Coronary artery (tissue), 2 donors: ENCODE measurements around the gene DOC2A.

Source experiments
- DNase-seq: peaks from one replicate; pipeline ENCODE4 v3.0.0-alpha.2; 2017; ENCODE audit warnings: low spot score
- H3K27ac ChIP-seq, 2 donors: fragments of 200-600 bp; sonication (generic); one replicate each; pipeline ENCODE4 v1.5.1; 2016 to 2019
- H3K4me3 ChIP-seq: fragments of 200-600 bp; sonication (generic); 2 replicates; pipeline ENCODE4 v1.5.1; 2016; ENCODE audit warnings: mild to moderate bottlenecking, moderate library complexity
- TF ChIP-seq, protein P1 (sequence below): fragments of 200-600 bp; sonication (generic); IDR thresholded peaks from one replicate; pipeline ENCODE4 v1.5.1; 2019; ENCODE audit warnings: antibody characterized with exemption

The DOC2A gene

DNA sequence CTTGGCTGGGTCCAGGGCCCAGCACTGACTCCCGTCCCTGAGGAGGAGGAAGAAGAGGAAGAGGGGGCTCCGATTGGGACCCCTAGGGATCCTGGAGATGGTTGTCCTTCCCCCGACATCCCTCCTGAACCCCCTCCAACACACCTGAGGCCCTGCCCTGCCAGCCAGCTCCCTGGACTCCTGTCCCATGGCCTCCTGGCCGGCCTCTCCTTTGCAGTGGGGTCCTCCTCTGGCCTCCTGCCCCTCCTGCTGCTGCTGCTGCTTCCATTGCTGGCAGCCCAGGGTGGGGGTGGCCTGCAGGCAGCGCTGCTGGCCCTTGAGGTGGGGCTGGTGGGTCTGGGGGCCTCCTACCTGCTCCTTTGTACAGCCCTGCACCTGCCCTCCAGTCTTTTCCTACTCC is 23.9 kb downstream of the DOC2A start:
- H3K4me3 ChIP-seq, result no peak overlapping the region
- TF ChIP-seq, protein P1, sequence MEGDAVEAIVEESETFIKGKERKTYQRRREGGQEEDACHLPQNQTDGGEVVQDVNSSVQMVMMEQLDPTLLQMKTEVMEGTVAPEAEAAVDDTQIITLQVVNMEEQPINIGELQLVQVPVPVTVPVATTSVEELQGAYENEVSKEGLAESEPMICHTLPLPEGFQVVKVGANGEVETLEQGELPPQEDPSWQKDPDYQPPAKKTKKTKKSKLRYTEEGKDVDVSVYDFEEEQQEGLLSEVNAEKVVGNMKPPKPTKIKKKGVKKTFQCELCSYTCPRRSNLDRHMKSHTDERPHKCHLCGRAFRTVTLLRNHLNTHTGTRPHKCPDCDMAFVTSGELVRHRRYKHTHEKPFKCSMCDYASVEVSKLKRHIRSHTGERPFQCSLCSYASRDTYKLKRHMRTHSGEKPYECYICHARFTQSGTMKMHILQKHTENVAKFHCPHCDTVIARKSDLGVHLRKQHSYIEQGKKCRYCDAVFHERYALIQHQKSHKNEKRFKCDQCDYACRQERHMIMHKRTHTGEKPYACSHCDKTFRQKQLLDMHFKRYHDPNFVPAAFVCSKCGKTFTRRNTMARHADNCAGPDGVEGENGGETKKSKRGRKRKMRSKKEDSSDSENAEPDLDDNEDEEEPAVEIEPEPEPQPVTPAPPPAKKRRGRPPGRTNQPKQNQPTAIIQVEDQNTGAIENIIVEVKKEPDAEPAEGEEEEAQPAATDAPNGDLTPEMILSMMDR, result no peak
- DNase-seq, result no peak
- no peak overlapping the region for H3K27ac ChIP-seq

DNA sequence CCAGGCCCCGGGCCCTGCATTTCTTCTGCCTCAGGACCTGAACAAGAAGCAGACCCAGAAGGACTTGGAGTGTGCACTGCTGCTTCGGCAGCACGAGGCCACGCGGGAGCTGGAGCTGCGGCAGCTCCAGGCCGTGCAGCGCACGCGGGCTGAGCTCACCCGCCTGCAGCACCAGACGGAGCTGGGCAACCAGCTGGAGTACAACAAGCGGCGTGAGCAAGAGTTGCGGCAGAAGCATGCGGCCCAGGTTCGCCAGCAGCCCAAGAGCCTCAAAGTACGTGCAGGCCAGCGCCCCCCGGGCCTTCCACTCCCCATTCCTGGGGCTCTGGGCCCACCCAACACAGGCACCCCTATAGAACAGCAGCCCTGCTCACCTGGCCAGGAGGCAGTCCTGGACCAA is 24.6 kb downstream of the DOC2A start:
- no peak for DNase-seq
- H3K4me3 ChIP-seq, result no peak overlapping the region
- H3K27ac ChIP-seq, result no peak overlapping the region
- TF ChIP-seq, protein P1, result no peak

DNA sequence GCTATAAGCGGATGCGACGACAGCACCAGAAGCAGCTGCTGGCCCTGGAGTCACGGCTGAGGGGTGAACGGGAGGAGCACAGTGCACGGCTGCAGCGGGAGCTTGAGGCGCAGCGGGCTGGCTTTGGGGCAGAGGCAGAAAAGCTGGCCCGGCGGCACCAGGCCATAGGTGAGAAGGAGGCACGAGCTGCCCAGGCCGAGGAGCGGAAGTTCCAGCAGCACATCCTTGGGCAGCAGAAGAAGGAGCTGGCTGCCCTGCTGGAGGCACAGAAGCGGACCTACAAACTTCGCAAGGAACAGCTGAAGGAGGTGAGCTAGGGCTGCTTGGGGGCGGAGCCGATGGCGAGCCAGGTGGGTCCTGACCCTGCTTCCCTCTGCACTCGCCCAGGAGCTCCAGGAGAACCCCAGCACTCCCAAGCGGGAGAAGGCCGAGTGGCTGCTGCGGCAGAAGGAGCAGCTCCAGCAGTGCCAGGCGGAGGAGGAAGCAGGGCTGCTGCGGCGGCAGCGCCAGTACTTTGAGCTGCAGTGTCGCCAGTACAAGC is 25.5 kb downstream of the DOC2A start:
- H3K4me3 ChIP-seq, result no peak overlapping the region
- TF ChIP-seq, protein P1, result no peak
- DNase-seq, result no peak
- H3K27ac ChIP-seq, result no peak overlapping the region

DNA sequence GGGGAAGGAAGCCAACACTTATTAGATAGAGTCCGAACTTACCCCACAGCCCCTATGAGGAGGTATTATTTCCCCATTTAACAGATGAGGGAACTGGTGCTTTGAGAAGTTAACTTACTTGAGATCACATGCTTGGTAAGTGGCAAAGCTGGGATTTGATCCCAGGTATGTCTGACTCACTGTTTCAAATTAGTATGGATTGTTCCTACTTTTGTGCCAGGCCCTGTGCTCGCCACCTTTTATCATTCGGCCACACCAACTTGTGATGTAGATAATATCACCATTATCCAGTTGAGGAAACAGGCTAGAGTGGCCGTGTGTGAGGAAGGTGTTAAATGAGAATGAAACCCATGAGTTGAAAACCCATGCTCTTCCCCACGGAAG is 26.1 kb downstream of the DOC2A start:
- no peak overlapping the region for H3K27ac ChIP-seq
- no peak for DNase-seq
- no peak overlapping the region for H3K4me3 ChIP-seq
- TF ChIP-seq, protein P1, result no peak

- no peak for DNase-seq
- TF ChIP-seq, protein P1, result no peak
- Histone ChIP-seq H3K4me3 (no peak overlapping the region), H3K27ac (no peak overlapping the region)
Observed at GRCh38 chr16:29984137-29984763, 26.6 kb downstream of the DOC2A start.

DNA sequence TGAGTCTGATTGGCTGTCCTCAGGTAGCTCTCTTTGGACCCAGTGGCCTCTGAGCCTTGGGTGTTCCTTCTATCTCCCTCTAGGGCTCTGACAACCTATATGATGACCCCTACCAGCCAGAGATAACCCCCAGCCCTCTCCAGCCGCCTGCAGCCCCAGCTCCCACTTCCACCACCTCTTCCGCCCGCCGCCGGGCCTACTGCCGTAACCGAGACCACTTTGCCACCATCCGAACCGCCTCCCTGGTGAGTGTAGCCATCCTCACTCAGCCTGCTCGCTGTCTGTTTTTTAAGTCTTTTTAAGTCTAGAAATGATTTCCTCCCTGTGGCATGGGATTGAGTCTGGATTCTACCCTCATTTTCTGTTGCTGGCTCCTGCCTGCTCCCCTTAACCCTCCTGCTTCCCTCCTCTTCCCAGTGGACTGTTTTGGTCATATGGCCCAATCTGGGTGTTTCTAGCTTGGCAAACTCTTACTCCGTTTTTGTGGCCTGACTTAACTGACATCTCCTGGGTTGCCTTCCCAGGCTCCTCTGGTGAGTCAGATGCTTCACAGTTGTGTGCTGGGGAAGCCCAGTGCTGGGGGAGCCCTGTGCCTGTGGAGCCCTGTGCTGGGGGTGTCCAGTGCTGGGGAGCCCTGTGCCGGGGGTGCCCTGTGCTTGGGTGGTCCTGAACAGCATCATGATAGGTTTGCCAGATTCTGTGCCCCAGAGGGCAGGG is 27.2 kb downstream of the DOC2A start:
- DNase-seq, result no peak
- no peak overlapping the region for H3K4me3 ChIP-seq
- TF ChIP-seq, protein P1, result no peak
- no peak overlapping the region for H3K27ac ChIP-seq
